CD1c-positive myeloid dendritic cell (primary cell): ENCODE results near the gene RNF144A.
A peak's percentile ranks its signal among the peaks of the same experiment; 100 is the strongest.
"Not testable (repeated sequence)": the region's sequence is repeated elsewhere in the genome, so short reads cannot be mapped to it uniquely, and the experiment has no call there.

Experiments used
- DNase-seq: peaks from one replicate; pipeline ENCODE4 v3.0.0-alpha.2; 2016; ENCODE audit errors: extremely low spot score

RNF144A gene

DNA sequence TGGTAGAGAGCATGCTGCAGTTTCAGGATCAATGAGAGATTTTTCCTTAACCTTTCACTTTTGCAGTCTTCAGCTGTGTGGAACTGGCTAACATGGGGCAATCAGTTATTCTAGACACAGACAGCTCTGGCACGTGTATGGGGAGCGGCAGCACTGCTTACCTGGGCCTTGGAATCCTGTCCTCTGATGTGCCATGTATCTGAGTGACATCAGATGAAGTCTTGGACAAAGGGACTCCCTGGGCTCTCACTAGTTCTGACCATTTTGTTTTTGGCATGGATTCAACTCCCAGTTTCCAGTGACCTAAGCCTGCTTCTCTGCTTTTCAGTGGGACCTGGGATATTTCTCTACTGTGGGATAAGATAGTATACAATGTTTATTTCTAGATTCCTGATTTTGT, 54.3 kb downstream of the RNF144A start:
- DNase-seq, result no peak

DNA sequence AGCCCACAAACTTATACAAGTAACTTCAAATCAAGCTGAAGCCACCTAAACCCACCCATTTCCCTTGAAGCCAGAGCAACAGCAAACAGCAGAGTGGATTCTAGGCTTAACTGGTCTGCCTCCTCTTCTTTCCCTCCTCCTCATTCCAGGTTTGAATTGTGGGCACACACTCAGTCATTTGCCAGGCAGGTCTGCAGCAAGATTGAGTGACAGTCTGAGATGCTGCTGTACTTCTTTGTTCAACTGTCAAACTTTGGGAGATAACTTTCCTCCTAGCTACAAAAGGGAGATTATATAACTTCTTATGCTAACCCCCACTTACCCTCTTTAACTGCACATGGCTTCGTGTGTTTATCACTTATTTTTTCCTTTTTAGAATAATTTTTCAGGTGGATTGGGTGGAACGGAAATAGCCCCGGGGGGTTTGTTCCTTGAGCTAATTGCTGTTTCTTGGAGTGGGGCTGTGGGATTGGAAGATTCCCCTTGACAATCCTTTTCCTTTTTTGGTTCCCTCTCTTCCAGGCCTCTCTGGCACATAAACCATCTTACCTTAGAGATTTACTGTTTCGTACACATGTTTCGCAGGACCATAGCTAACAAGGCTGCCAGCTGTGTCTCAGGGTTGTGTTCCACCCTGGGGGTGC, 55.0 kb downstream of the RNF144A start:
- DNase-seq, result no peak

DNA sequence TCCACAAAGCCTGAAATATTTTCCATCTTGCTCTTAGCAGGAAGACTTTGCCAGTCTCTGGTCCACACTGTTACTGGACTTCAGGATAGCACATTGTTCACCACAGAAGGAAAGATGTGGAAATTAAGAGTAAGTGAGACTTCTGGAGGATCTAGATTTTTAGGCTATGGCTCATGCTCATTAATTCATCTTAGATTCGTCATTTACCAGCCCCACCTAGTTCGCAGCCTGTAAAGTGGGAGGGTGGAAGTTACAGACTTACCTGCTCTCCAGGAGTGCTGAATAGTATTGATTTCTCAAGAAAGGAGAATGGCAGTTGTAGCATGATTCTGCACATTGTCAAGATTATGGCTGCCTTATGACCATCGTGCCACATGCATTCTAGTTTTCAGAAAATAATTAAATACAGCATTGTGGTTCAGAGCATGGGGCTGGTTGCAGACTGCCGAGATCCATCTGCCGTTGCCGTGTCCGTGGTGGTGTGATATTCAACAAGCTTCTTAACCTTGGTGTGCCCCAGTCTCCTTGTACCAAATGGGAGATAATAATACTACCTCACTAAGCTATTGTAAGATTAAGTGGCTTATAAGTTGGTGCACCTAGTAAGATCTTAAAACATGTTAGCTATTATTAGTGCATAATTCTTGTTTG, 56.8 kb downstream of the RNF144A start:
- DNase-seq, result no peak

DNA sequence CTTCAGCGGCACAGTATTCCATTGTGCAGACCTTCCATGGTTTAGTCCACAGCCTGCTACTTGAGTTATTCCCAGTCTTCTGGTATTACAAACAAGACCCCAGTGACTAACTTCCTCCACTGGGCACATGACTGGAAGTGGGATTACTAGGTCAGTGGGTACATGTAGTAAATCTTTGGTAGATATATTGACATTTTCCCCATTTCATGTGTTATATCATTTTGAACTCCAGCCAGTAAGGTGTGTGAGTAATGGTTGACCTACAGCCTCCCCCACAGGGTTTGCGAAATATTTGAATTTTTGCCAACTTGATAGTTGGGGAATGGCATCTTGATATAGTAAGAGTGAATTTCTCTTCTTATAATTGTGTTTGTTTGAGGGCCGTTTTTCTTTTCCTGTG, 58.8 kb downstream of the RNF144A start:
- DNase-seq, result no peak

DNA sequence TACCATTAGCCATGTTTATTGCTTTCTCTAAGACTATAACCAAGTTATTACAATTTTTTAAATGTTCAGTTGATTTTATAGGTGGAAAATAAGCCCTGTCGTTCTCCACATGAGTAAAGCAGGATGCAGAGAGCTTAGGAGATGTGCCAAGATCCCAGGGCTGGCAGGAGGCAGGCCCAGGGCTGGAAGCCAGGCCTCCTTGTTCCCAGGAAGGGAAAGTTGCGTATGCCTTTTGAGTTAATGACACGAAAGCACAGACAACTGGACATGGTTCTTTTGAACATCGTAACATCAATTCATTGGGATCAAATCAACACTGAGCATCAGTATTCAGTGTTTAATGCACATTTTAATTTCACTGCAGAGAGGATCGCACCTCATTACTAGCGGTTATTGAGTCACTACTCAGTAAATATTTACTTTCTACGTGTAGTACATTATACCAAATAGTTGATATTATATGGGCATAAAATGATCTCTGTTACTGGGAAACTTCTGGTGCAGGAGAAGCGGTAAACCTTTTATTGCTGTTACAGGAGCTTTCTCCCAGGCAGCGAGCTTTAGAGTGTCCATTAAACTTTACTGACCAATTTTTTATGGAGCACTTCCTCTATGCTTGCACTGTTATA, 60.0 kb downstream of the RNF144A start:
- DNase-seq, result no peak

DNA sequence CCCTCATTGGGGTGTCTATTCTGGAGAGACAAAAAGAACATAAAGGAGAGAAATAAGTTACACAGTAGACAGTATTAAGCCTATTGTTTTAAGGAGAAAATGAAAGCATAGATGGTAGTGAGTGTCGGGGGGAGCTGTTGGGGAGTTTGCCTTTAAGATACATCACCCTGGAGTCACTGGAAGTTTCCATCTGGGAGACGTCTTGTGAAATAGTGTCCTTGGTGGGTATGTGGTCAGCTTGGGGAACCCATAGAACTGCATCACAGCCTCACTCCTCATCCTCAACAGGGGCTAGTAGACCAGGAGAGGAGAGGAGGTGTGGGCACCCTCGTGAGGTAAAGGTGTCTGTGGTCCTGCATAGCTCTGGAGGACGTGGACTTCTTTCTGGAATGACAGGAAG, 60.6 kb downstream of the RNF144A start:
- no peak for DNase-seq

DNA sequence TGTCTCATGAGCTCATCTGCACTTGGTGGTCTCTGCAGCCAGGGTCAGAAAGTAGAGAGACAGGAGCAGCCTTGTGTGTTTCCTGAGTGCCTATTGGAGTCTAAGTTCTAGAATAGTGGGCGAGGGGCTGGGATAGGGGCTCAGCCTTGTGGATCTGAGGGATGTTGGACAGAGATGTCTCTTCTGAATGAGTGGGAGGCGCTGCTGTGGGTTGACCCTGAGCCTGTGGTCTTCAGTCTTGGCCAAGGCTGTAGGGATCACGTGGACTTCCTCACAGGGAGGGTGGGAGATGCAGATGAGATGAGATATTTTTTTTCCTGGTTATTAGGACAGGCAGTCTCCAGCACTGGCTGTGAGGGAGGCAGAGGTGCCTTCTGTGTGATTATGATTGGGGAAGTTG, 61.8 kb downstream of the RNF144A start:
- no peak for DNase-seq

DNA sequence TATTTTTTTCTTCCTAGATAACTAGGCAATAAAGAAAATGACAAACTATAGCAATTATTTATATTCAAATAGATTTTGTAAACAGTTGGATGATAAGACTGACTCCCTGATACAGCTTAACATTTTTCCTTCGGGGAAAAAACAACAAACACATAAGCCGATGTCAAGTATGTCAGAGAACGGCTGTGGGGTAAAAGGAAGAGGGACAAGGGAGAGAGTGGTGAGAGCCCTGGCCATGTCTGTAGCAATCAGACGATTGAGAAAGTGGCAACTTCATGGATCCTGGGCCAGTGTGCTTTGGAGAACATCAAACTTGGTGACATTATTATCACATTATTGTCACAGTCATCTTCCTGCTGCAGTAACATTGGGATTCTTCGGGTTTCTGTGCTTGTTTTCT, 65.2 kb downstream of the RNF144A start:
- DNase-seq, result no peak

DNA sequence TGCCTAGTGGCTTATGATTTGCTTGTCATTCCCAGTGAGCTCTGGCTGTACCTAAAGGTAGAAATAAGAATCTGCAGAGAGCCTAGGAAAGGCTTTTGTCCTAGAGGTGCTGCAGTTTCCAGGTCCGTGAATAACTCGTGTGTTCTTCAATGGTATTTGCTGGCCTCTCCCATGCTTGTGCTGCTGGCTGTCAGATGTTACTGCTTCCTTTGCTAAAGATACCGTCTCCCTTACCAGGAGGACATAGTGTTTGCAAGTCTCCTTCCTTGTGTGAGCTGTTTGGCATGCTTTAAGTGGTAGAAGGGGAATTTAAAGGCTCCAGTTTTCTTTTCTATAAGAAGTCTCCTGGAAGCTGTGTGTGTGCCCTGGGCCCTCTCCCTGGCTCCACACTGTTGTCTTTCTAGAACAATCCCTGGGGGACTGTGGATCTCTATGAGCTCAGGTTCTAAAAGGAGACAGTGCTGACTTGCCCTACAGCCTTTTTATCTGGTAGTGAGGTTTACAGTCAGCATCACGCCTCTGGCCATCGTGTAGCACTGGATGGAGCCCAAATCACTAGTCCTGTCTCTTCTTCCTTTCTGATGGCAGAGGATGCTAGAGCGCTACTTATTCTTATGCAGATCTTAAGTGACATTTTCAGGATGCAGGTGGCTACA, 65.8 kb downstream of the RNF144A start:
- no peak for DNase-seq

DNA sequence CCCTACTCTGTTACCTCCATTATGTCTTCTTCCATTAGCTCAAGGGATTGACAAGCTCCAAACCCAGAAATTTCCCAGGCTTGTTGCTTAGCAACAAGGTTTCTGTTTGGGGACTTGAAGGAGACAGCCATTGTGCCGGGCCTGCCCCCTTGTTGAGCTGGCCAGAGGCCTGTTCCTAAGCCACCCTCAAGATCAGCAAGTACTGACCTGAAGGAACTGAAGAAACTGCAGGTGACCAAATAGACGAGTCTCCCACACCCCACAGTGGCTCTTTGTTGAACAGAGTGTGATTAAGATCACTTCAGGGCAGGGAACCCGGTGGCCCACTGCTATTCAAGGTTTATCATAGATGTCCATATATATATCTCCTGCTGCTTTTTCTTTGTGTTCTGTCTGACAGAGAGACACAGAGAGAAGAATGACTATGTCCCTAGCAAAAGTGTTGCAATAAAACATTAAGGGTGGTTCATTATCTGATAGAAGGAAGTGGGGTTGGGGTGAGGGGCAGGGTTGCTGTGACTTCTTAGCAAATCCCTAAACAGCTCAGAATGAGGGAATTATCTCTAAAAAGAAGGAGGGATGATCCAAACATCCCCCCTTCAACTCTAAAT, 69.2 kb downstream of the RNF144A start:
- no peak for DNase-seq

DNA sequence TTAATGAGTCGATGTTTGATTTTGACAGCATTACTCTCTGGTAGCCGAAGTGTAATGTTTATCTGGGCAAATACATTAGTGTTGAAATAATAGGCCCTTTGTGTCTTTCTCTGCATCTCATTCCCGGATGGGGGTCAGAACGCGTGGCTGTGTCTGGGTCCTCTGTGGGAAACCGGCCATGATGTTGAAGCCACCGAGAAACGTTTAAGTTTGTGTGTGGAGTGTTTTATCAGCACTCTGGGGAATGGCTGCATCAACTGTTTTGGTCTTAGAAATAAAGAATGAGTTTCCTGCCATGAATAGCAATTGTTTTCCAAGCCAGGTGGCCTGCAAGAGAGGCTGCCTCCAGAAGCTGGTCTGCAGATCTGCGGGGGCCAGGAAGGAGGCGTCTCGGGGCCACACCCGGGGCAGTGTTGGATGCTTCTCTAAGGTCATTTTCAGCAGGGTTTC, 69.7 kb downstream of the RNF144A start:
- no peak for DNase-seq

DNA sequence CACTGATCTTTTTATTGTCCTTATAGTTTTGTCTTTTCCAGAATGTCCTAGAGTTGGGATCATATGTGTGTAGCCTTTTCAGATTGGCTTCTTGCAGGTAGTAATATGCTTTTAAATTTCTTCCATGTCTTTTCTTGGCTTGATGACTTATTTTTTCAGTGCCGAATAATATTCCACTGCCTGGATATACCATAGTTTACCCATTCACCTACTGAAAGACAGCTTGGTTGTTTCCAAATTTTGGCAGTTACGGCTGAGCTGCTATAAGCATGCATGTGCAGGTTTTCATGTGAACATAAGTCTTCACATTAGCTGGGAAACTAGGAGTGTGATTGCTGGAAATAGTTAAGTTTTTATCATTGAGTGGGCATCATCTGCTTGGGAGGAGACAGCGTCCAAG, 73.7 kb downstream of the RNF144A start:
- DNase-seq, result no peak

DNA sequence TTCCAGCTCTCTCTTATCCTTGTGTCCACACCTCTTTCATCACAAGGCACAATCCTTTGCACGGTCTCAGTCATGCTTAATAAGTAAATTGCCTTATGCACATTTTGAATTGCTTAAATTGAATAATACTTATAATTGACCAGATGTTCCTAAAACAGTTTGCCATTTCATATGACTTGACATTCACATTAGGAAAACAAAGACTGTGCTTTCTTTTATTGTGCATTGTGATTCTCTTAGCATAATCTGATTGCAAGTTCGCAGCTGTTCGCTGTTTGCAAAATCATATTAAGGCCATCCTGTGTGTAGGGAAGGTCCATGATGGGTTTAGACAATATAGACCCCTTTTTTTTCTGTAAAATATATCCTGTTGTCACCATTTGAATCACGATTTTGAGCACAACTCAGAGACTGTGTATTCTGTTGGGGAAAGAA, 75.6 kb downstream of the RNF144A start:
- no peak for DNase-seq

DNA sequence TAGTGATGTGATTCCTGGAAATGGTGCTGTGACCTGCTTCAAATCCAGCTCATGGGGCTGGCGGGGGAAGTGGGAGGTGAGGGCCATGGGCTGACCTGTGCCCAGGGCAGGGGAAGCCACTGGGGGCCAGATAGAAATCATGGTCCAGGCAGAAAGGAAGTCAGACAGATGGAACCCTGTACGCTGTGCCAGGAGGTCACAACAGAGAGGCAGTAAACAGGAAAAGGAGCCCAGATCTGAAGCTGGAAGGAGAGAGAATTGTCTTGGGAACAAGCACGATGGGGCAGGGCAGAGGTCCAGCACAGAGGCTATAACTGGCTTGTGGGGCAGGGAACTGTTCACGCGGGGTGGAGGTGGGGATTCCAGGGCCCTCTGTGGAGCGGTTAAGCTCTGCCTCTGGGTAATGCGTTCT, 76.0 kb downstream of the RNF144A start:
- no peak for DNase-seq

DNA sequence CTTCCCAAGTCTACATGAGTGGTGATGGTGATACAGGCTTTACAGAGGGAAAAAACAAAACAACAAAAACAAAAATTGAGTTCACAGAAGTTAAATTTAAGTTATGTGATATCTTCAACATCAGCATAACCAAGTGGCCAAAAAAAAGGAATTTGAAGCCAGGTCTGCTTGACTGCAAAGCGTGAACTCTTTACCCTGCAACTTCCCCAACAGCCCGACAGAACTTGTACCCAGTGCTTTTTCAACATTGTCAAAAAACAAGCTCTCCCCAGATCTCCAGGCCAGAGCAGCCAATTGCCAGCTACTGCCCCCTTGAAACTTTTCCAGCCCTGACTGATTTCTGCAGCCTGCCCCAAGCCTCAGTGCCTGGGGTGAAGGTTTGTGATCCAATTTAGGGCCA, 76.7 kb downstream of the RNF144A start:
- DNase-seq, result no peak

DNA sequence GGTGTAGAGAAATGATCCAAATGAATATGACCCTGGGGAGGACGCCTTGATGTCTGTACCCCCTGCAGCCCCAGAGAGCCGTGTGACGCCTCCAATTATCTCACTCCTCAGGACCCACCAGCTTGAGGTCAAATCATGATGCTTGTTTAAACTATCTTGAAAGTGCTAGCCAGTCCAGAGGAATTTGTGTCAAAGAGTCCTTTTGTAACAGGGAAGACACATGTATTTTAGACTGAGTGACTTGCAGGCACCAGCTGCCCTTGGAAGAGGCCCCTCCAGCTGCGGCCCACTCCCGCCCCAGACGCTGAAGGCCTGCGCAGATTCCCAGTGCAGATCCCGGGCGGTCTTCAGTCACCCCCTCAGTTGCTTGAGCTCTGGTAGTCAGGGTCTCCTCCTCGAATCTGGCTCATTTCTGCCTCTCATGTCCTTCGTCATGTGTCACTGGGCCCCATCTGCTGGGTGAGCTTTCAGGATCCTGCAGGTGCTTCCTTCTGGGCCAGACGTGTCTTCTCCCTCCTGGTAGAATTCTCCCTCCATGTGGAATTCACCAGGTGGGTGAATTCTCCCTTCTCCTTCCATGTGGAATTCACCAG, 77.4 kb downstream of the RNF144A start:
- no peak for DNase-seq

DNA sequence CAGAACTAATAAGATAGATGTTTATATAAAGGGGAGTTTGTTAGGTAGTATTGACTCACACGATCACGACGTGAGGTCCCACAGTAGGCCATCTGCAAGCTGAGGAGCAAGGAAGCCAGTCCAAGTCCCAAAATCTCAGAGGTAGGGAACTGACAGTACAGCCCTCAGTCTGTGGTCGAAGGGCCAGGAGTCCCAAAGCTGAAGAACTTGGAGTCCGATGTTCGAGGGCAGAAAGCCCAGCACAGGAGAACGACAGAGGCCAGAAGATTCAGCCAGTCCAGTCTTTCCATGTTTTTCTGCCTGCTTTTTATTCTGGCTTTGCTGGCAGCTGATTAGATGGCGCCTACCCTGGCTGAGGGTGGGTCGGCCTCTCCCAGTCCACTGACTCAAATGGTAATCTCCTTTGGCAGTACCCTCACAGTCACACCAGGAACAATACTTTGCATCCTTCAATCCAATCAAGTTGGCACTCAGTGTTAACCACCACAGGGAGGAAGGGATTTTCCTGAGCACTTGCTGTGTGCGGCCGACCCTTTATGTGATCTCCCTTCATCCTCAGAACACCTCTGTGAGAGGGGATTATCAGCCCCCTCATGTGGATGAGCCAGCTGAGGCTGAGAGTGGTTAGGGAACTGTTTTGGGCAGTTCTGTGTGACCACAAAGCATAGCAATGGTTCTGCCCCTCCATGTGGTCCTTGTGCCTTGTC, 78.3 kb downstream of the RNF144A start:
- no peak for DNase-seq

DNA sequence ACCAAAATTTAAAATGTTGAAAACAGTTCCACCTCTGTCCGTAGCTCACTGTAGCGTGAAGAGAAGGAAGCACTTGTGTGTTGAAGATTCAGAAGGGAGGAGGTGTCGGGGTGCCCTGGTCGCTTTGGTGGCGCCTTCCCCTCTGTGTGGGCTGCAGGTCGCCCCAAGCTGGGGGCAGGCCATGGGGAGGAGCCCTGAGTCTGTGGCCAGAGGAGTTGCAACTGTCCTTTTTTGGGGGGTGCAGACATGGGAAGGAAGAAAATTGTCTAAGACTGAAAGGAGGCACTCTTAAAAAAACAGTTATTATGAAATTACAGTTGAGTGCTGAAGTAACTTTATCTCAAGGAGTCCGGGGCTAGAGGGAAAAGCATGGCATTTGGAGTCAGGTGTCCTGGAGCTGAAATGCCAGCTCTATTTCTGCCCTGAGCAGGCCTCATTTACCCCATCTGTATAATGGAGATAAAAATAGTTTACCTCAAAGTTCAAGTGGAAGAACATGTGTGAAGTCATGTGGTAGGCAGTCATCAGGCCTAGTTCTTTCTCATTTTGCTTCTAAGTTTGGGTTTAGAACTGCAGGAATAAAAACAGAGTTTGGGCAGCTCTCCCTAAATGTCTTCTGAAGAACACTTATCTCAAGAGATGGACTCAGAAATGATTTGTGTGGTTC, 82.1 kb downstream of the RNF144A start:
- no peak for DNase-seq

DNA sequence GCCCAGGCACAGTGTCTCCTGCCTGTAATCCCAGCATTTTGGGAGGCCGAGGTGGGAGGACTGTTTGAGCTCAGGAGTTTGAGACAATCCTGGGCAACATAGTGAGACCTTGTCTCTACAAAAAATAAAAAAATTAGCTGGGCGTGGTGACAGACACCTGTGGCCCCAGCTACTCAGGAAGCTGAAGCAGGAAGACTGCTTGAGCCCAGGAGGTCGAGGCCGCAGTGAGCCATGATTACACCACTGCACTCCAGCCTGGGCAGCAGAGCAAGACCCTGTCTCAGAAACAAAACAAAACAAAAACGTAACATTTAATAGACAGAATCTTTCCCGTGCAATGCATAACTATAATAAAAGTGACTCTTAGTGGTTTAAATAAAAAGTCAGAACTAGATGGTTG, 84.2 kb downstream of the RNF144A start:
- not testable (repeated sequence) for DNase-seq

DNA sequence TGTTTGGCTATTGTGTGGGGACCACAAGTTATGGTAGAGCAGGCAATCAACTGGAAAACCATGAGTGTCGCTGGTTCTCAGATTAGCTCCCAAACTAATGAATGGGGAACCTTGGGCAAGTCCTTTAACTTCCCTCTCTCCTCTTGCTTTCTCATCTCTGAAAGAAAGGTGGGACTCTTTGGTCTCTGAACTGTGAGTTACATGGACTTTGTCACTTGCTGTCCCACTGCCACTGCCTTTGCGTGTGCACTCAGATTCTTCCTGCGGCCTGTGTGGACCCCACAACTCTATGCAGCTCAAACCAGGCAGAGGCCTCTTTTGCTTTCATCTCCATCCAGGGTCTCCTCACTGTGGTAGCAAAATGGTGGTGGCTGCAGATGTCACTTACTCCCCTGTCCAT, 86.7 kb downstream of the RNF144A start:
- no peak for DNase-seq

DNA sequence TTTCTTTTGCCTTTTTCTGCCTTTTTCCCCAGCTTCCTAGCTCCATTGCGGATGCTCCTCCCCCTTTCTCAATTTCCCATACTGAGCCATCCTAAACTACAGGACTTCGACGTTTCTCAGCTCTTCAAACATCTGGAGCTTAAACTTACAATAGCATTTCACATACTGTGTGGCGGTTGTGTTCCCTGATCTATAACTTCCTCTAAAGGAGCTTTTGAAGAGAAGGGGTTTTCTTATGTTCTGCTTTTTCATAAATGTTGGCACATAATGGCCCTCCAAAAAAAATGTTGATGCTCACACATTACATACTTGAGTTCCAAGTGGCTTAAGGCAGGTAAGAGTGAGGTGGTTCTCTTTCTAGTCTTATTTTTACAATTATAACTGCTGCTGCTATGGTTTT, 87.4 kb downstream of the RNF144A start:
- peak; percentile 57 for DNase-seq
